ENCODE measurements around the gene FRMD4A. TPM values are rescaled to one million over a fixed set of nuclear protein-coding genes. Genes with fewer than 3 reads are reported as not detected.
A peak's percentile ranks its signal among the peaks of the same experiment; 100 is the strongest.
"Not testable (repeated sequence)": the region's sequence is repeated elsewhere in the genome, so short reads cannot be mapped to it uniquely, and the experiment has no call there.

FRMD4A gene
- total RNA-seq, 1 donor from 2014 or later: 0.32 TPM

DNA sequence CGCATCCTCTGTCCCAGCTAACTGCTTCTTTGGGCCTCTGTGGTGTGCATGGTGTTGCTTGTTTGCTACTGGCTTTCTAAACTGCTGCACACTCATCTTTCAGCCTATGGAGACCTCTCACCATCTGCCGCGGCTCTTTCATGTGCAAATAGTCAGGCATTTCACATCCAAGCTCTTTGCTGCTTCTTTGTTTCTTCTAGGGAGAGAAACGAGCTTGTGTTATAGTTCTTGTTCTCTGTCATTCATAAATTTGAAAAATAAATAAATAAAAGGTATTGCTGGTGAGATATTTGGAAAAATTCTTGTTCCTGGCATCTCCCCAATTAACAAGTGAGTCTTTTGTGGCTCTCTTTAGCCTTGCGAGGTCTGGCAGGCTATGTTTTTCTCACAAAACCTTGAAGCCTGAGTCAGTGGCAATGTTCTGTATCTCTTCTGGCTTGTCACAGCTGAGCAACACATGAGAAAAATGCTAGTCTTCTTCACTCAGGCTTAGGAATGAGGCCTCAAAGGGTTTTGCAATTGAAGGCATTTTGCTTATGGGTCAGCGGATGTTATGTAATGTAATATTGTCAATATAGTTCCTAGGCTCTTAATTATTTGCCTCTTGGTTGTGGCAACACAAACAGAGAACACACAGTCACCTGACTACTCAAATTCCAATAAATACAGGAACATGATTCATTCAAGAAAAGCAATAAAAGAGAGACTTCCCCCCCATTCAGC is 274.0 kb downstream of the FRMD4A start:
- no peak for DNase-seq (ENCODE audit: low spot score)
- H3K36me3 Mint-ChIP-seq (ENCODE audit: low read depth): no peaks in the 10 kb centered on the region
- intact Hi-C loops (cut with micrococcal nuclease): no loop called here
- H3K4me3 Mint-ChIP-seq (ENCODE audit: low read depth): no peak overlapping the region
- no peak overlapping the region for H3K27ac Mint-ChIP-seq
- no peaks in the 10 kb centered on the region for H3K27me3 Mint-ChIP-seq (ENCODE audit: low read depth)
- H3K9me3 Mint-ChIP-seq: no peaks in the 10 kb centered on the region
- no peaks in the 10 kb centered on the region for H3K4me1 Mint-ChIP-seq (ENCODE audit: low read depth)

DNA sequence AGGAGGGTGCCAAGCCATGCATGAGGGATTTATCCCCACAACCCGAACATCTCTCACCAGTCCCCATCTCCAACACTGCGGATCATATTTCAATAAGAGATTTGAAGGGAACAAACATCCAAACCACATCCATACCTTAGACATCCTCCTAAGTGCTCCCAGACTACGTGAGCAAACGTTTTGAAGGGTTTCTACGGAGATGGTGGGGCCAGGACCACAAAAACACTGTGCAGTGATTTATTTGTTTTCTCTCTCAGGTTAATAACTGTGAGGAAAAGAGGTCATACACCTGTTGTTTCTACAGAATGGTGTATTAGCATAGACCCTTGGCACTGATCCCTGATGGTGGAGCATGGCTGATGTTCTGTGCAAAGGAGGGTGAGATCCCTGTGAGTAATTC is 277.8 kb downstream of the FRMD4A start:
- intact Hi-C loops (cut with micrococcal nuclease): no loop called here
- no peaks in the 10 kb centered on the region for H3K4me1 Mint-ChIP-seq (ENCODE audit: low read depth)
- DNase-seq (ENCODE audit: low spot score): no peak
- no peaks in the 10 kb centered on the region for H3K9me3 Mint-ChIP-seq
- no peak overlapping the region for H3K4me3 Mint-ChIP-seq (ENCODE audit: low read depth)
- no peaks in the 10 kb centered on the region for H3K36me3 Mint-ChIP-seq (ENCODE audit: low read depth)
- H3K27ac Mint-ChIP-seq: no peak overlapping the region
- H3K27me3 Mint-ChIP-seq (ENCODE audit: low read depth): no peaks in the 10 kb centered on the region

DNA sequence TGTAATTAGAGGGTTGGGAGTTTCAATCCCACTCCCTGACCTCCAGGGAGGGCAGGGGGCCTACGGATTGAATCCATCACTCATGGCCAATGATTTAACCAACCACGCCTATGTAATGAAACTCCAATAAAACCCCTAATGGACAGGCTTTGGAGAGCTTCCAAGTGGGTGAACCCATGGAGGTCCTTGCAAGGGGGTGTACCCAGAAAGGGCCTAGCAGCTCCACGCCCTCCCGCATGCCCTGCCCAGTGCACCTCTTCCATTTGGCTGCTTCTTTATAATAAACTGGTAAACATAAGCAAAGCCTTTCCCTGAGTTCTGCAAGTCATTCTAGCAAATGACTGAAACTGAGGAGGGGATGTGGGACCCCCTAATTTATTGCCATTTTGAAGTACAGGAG is 280.1 kb downstream of the FRMD4A start:
- no peaks in the 10 kb centered on the region for H3K9me3 Mint-ChIP-seq
- DNase-seq (ENCODE audit: low spot score): no peak
- no peak overlapping the region for H3K27ac Mint-ChIP-seq
- no peaks in the 10 kb centered on the region for H3K27me3 Mint-ChIP-seq (ENCODE audit: low read depth)
- no peaks in the 10 kb centered on the region for H3K36me3 Mint-ChIP-seq (ENCODE audit: low read depth)
- H3K4me1 Mint-ChIP-seq (ENCODE audit: low read depth): no peaks in the 10 kb centered on the region
- intact Hi-C loops (cut with micrococcal nuclease): no loop called here
- H3K4me3 Mint-ChIP-seq (ENCODE audit: low read depth): no peak overlapping the region

DNA sequence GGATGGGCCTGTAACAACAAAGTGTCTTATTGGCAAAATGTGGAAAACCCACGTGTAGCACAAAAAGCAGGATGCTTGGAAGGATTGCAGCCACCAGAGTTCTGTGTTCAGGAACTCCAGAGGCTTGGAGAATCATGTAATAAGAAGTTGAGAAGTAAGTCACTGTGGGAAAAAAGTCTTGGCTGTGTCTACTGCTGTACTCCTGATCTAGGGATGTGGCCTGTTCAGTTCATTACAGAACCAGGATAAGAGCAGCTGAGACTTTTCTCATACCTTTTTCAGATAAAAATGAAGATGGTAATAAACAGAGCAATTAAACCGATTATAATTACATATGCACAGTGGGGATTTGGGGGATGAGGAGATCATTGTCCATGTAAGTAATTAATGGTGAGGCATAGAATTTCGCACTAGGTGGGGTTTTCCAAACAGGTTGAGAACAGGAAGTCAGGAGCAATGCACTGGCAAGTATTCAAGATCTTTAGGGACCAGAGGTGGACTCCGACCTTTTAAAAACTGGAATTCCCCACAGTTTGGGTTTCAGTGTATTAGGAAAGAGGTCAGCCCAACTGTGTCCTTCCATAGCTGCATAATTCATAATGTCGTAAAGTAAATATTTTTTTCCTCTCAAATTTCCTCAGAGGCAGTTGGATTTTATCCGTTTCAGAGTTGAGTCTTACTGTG is 281.7 kb downstream of the FRMD4A start:
- Mint-ChIP-seq H3K4me3 (ENCODE audit: low read depth) (no peak overlapping the region), H3K36me3 (ENCODE audit: low read depth) (no peaks in the 10 kb centered on the region), H3K27me3 (ENCODE audit: low read depth) (no peaks in the 10 kb centered on the region), H3K9me3 (no peaks in the 10 kb centered on the region), H3K27ac (no peak overlapping the region), H3K4me1 (ENCODE audit: low read depth) (no peaks in the 10 kb centered on the region)
- intact Hi-C loops (cut with micrococcal nuclease): no loop called here
- no peak for DNase-seq (ENCODE audit: low spot score)

DNA sequence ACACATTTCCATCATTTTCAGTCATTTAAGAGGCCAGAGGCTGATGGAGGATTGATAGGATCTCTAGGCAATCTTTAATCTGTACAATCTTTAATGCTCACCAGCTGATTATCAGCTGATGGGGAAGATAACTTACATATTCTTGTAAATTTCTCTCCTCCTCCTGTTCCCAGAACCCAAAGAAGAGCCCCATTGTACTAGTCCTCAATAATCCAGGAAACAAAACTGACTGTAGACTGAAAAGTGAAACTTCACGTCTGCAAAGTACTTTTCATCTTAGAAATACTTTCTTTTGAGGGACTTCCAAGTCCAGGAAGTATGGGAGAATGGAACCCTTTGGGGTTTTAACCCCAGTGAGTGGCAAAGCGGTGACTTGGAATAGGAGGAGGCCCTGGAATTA is 283.3 kb downstream of the FRMD4A start:
- Mint-ChIP-seq H3K4me1 (ENCODE audit: low read depth) (no peaks in the 10 kb centered on the region), H3K9me3 (no peaks in the 10 kb centered on the region), H3K4me3 (ENCODE audit: low read depth) (no peak overlapping the region), H3K27me3 (ENCODE audit: low read depth) (peaks cover 3% of the 10 kb centered on the region), H3K27ac (no peak overlapping the region), H3K36me3 (ENCODE audit: low read depth) (no peaks in the 10 kb centered on the region)
- DNase-seq (ENCODE audit: low spot score): no peak
- intact Hi-C loops (cut with micrococcal nuclease): no loop called here

DNA sequence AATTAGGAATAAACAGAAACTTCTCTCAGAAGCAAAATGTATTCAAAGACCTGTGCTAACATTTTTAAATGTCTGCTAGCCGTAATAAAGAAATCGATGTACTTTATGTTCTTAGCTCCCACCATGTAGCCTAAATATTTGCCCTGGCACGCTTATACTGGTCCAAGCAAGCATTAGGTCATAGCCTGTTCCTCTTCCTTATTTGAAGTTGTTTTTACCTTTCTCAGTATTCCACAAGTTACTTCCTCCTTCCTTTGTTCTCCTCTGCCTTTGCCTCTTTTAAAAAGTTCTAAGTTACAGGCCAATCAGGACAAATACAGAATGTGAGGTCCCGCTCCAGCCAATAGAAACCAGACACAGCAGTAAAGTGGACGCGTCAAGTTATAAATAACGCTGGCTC is 288.7 kb downstream of the FRMD4A start:
- intact Hi-C loops (cut with micrococcal nuclease); H3K4me3 Mint-ChIP-seq (ENCODE audit: low read depth); H3K9me3 Mint-ChIP-seq; H3K27me3 Mint-ChIP-seq (ENCODE audit: low read depth); H3K36me3 Mint-ChIP-seq (ENCODE audit: low read depth); H3K4me1 Mint-ChIP-seq (ENCODE audit: low read depth); DNase-seq (ENCODE audit: low spot score); H3K27ac Mint-ChIP-seq: not testable (repeated sequence)

DNA sequence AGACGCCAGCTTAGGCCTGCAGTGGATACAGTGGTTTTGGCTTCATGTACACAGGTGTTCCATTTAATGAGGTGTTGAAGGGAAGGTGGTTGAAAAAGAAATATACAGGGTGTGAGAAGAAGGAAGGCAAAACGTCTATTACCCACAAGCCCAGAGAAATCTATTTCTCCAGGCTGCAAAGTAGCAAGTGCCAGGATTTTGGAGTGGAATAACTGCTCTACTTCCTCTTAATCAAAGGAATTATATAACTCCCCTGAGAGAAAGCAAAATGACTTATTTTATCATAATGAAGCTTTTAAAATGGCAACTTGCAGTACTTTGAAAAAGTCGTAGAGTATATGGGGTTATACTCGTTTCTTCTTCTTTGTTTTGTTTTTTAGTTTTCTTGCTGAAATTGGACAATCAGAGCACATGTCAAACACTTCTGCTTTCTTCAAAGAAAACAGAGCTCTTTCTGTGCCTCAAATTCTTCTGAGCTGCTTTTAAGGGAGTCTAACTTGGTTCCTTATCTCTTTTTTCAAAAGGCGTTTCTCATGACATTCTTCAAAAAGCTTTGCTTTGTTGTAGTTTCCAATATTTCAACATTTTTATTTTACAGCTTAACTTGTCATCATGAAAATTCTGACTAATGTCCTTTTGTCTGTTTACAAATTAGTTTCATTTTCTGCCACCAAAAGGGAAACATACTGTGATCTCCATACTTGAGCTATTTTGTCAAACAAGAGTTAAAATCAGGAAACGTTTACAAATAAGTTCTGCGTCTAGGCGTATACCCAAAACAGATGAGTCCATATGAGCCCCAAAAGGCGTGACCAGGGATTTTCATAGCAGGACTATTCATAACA is 289.7 kb downstream of the FRMD4A start:
- no peak for DNase-seq (ENCODE audit: low spot score)
- Mint-ChIP-seq H3K4me3 (ENCODE audit: low read depth) (no peak overlapping the region), H3K36me3 (ENCODE audit: low read depth) (no peaks in the 10 kb centered on the region), H3K9me3 (no peaks in the 10 kb centered on the region), H3K27ac (no peak overlapping the region), H3K27me3 (ENCODE audit: low read depth) (peaks cover 3% of the 10 kb centered on the region), H3K4me1 (ENCODE audit: low read depth) (peaks cover 7% of the 10 kb centered on the region)
- intact Hi-C loops (cut with micrococcal nuclease): no loop called here

DNA sequence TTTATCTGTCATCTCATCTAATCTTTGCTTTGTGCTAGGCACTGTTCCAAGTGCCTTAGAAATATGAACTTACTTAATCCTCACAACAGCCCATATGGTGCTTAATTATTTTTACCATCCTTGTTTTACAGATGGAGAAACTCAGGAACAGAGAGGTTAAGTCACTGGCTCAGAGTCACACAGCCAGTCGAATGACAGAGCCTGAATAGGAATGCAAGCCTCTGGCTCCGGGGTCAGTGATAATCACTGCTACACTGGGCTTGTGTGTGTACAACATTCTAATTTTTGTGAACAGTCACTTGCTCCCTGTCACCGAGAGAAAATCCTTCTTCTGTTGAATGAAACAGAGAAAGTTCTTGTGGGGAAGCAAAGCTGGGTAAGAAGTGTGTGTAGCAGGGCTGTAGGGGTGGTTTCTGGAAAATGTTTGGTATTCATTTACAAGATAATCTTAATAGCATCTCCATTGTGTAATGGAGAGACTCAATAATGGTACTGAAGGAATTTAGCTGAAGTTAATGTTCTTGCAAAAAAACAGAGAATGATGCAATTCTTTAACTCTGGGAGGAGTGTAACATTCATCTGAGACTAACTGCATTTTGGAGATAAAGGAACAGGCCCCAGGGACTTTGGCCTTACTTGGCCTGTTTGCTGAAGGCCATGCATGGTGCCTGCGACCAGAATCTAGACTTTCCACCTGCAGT is 290.6 kb downstream of the FRMD4A start:
- H3K4me1 Mint-ChIP-seq (ENCODE audit: low read depth): peaks cover 7% of the 10 kb centered on the region
- intact Hi-C loops (cut with micrococcal nuclease): no loop called here
- H3K9me3 Mint-ChIP-seq: no peaks in the 10 kb centered on the region
- no peak overlapping the region for H3K4me3 Mint-ChIP-seq (ENCODE audit: low read depth)
- DNase-seq (ENCODE audit: low spot score): no peak
- H3K36me3 Mint-ChIP-seq (ENCODE audit: low read depth): no peaks in the 10 kb centered on the region
- H3K27me3 Mint-ChIP-seq (ENCODE audit: low read depth): peaks cover 3% of the 10 kb centered on the region
- H3K27ac Mint-ChIP-seq: no peak overlapping the region

DNA sequence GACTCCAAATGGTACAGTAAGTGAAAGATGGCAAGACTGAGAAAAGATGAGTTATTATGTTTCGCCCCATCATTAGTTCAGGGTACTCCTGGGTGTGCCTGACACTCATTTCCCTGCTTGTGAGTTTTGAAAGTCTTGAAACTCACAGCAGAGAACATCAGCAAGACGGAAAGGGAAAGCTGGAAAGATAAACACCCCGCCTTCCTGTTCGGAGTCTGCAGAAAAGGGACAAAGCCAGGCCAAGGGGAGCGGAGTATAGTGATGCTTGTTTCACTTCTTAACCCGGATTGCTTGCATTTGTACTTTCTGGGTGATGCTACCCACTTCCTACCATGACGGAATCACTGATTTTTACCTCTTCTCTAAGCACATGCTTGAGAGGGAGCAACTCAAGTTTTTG is 294.5 kb downstream of the FRMD4A start:
- no peak for DNase-seq (ENCODE audit: low spot score)
- Mint-ChIP-seq H3K36me3 (ENCODE audit: low read depth) (no peaks in the 10 kb centered on the region), H3K27ac (no peak overlapping the region), H3K9me3 (no peaks in the 10 kb centered on the region), H3K4me1 (ENCODE audit: low read depth) (peaks cover 4% of the 10 kb centered on the region), H3K27me3 (ENCODE audit: low read depth) (peaks cover 2% of the 10 kb centered on the region), H3K4me3 (ENCODE audit: low read depth) (no peak overlapping the region)
- intact Hi-C loops (cut with micrococcal nuclease): no loop called here

DNA sequence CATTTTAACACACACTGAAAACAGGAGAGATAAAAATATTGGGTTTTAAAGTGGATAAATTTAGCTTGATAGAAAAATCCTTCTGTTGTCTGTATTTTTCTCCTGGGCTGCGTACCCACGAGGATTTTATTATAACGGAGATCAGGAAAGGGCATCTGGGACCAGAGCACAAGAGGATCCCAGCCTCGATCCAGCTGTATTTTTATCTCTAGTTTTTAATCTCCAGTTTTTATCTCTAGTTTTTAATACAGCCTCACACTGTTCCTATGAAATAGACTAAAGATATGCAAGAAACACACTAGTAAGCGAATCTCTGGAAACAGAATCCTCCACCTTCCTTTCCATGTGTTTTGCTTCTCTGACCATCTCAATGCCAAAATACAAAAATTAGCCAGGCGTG is 295.2 kb downstream of the FRMD4A start:
- H3K27me3 Mint-ChIP-seq (ENCODE audit: low read depth): peaks cover 5% of the 10 kb centered on the region
- no peaks in the 10 kb centered on the region for H3K4me1 Mint-ChIP-seq (ENCODE audit: low read depth)
- no peak overlapping the region for H3K4me3 Mint-ChIP-seq (ENCODE audit: low read depth)
- intact Hi-C loops (cut with micrococcal nuclease): no loop called here
- no peaks in the 10 kb centered on the region for H3K9me3 Mint-ChIP-seq
- DNase-seq (ENCODE audit: low spot score): no peak
- no peaks in the 10 kb centered on the region for H3K36me3 Mint-ChIP-seq (ENCODE audit: low read depth)
- no peak overlapping the region for H3K27ac Mint-ChIP-seq

DNA sequence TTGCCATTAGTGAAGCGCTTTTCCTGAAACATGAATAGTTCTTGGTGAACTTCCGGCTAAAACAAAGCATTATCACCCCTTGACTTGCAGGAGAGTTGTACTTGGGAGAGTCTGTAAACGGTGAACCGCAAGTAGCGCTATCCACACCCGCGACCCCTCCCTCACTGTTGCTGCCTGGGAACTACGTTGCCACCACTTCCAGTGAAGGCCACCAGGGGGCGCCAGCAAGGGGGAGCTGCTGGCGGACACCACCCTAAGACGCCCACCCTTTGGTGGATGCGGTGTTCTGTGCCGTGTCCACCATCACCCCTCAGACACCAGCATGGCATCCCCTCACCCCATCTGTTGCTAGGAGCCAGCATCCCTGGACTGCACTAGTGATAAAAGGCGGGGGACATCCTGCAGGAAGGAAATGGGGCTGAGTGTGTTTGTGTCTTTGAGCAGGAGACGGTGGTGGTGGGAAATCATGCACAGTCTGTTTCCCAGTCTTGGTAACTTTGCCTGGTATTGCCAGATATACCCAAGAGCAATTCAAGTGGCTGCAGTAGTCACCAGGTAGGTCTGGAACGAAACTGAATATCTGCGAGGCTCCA is 298.2 kb downstream of the FRMD4A start:
- no peak overlapping the region for H3K27ac Mint-ChIP-seq
- peaks cover 19% of the 10 kb centered on the region for H3K27me3 Mint-ChIP-seq (ENCODE audit: low read depth)
- intact Hi-C loops (cut with micrococcal nuclease): no loop called here
- no peaks in the 10 kb centered on the region for H3K36me3 Mint-ChIP-seq (ENCODE audit: low read depth)
- no peaks in the 10 kb centered on the region for H3K4me1 Mint-ChIP-seq (ENCODE audit: low read depth)
- no peak overlapping the region for H3K4me3 Mint-ChIP-seq (ENCODE audit: low read depth)
- no peaks in the 10 kb centered on the region for H3K9me3 Mint-ChIP-seq
- peak; percentile 17 for DNase-seq (ENCODE audit: low spot score)

DNA sequence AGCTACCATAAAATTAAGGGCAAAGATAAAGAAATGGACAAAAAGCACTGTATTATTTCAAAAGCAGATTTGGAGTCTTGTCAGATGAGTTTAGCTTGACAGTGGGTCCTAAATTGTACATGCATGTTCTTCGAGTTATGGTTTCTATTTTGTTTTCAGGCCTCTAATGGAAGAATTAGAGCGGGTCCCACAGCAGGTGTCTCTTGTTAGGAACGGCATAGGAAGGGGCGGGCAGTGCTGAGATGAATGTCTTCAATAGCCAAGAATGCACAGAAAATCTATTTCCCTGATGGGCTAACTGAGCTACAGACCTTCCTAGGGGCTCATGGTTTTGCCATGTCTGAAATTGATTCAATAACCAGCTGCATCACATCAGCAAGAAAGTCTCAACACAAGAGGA is 304.4 kb downstream of the FRMD4A start:
- H3K27me3 Mint-ChIP-seq (ENCODE audit: low read depth): peaks cover 48% of the 10 kb centered on the region
- no peak overlapping the region for H3K4me3 Mint-ChIP-seq (ENCODE audit: low read depth)
- intact Hi-C loops (cut with micrococcal nuclease): no loop called here
- DNase-seq (ENCODE audit: low spot score): no peak
- no peaks in the 10 kb centered on the region for H3K9me3 Mint-ChIP-seq
- H3K4me1 Mint-ChIP-seq (ENCODE audit: low read depth): peaks cover 2% of the 10 kb centered on the region
- H3K27ac Mint-ChIP-seq: no peak overlapping the region
- H3K36me3 Mint-ChIP-seq (ENCODE audit: low read depth): no peaks in the 10 kb centered on the region
